GM12878 (cell line): Measurements from ENCODE around the gene ITCH. TPM values are rescaled to one million over a fixed set of nuclear protein-coding genes. Genes with fewer than 3 reads are reported as not detected.

Source experiments
- BRCA1 ChIP-seq: IDR thresholded peaks from 2 replicates; pipeline ENCODE4 v1.6.1; 2011; ENCODE audit warnings: low read depth, low read length, improper control_type of control experiment
- ESRRA ChIP-seq: IDR thresholded peaks from 2 replicates; pipeline ENCODE4 v1.6.1; 2012; ENCODE audit warnings: mild to moderate bottlenecking, low read length, improper control_type of control experiment
- HDAC2 ChIP-seq: fragments of 200-600 bp; sonication (generic); IDR thresholded peaks from 2 replicates; pipeline ENCODE4 v1.6.1; 2017
- KDM1A ChIP-seq: fragments of 200-600 bp; sonication (generic); IDR thresholded peaks from 2 replicates; pipeline ENCODE4 v1.6.1; 2016; ENCODE audit warnings: borderline replicate concordance
- NFYA ChIP-seq: IDR thresholded peaks from 2 replicates; pipeline ENCODE4 v1.6.1; 2011; ENCODE audit warnings: low read depth, mild to moderate bottlenecking, low read length, improper control_type of control experiment, borderline replicate concordance
- NR2C1 ChIP-seq: fragments of 450-650 bp; IDR thresholded peaks from 2 replicates; pipeline ENCODE4 v1.6.1; 2017; ENCODE audit warnings: antibody characterized with exemption, mild to moderate bottlenecking, moderate library complexity
- POLR2AphosphoS2 ChIP-seq: IDR thresholded peaks from 2 replicates; pipeline ENCODE4 v1.6.1; 2011; ENCODE audit warnings: low read depth, mild to moderate bottlenecking, low read length, improper control_type of control experiment, moderate library complexity
- SMAD5 ChIP-seq: IDR thresholded peaks from 2 replicates; pipeline ENCODE4 v1.6.1; 2016; ENCODE audit warnings: antibody characterized with exemption, low read depth
- SREBF1 ChIP-seq: IDR thresholded peaks from 2 replicates; pipeline ENCODE4 v1.6.1; 2012; ENCODE audit warnings: mild to moderate bottlenecking, low read length
- STAT1 ChIP-seq: fragments of 450-650 bp; conservative IDR thresholded peaks from 2 replicates; pipeline ENCODE4 v1.6.1; 2014; ENCODE audit warnings: antibody characterized with exemption, mild to moderate bottlenecking
- ZNF384 ChIP-seq: IDR thresholded peaks from 2 replicates; pipeline ENCODE4 v1.6.1; 2012; ENCODE audit warnings: low read depth, mild to moderate bottlenecking, low read length, improper control_type of control experiment, borderline replicate concordance
- polyA plus RNA-seq, 11 experiments: library from polyadenylated mRNA; depleted of rRNA in 4 of 11; unstranded in 6 of 11; stranded (reverse) in 5 of 11; fragments of >200 nt; fragmentation: Nextera tagmentation in 4 of 11; fragmentation: Illumina TruSeq in 1 of 11; extraction: Ambion mirVana in 4 of 11; extraction: Trizol in 1 of 11; gene quantifications; 1 replicate in 1 of 11; 2 replicates in 10 of 11; pipeline versions ENCODE4 v1.2.1 to v1.2.3, GENCODE V29; 2011 to 2016; ENCODE audit warnings: inconsistent platforms in 2 of 11, missing spikeins in 2 of 11, low read depth in 1 of 11
- total RNA-seq, 4 experiments: library from RNA; depleted of rRNA in 3 of 4; stranded (reverse); fragments of >200 nt in 3 of 4; fragmentation: Illumina TruSeq in 1 of 4; extraction: Trizol in 1 of 4; gene quantifications; 2 replicates each; pipeline versions ENCODE4 v1.2.1 to v1.2.3, GENCODE V29; 2013 to 2021
- TF ChIP-seq, protein P1 (sequence below): IDR thresholded peaks from 2 replicates; pipeline ENCODE4 v1.6.1; 2012; ENCODE audit warnings: improper control_type of control experiment, low read depth, low read length; ENCODE audit not compliant: insufficient replicate concordance
- TF ChIP-seq, protein P2 (sequence below): IDR thresholded peaks from 2 replicates; pipeline ENCODE4 v1.6.1; 2011; ENCODE audit warnings: mild to moderate bottlenecking, low read depth, low read length, moderate library complexity; ENCODE audit not compliant: insufficient replicate concordance
- TF ChIP-seq, protein P3 (sequence below): fragments of 450-650 bp; IDR thresholded peaks from 2 replicates; pipeline ENCODE4 v1.6.1; 2016; ENCODE audit warnings: mild to moderate bottlenecking
- TF ChIP-seq, protein P4 (sequence below): IDR thresholded peaks from 2 replicates; pipeline ENCODE4 v1.6.1; 2011; ENCODE audit warnings: low read depth, mild to moderate bottlenecking, low read length, moderate library complexity, borderline replicate concordance; ENCODE audit errors: extremely low read depth
- TF ChIP-seq, protein P5 (sequence below): IDR thresholded peaks from 2 replicates; pipeline ENCODE4 v1.6.1; 2012; ENCODE audit warnings: low read length, inconsistent platforms
- TF ChIP-seq, protein P6 (sequence below): fragments of 450-650 bp; IDR thresholded peaks from 2 replicates; pipeline ENCODE4 v1.6.1; 2017; ENCODE audit warnings: mild to moderate bottlenecking, moderate library complexity

The ITCH gene
- total and polyA plus RNA-seq, 10 of the 15 experiments (the other 5 are each of a cell fraction or from before 2014, with no cell fraction given), result 7.5 to 46.1 (median 21.5) TPM

DNA sequence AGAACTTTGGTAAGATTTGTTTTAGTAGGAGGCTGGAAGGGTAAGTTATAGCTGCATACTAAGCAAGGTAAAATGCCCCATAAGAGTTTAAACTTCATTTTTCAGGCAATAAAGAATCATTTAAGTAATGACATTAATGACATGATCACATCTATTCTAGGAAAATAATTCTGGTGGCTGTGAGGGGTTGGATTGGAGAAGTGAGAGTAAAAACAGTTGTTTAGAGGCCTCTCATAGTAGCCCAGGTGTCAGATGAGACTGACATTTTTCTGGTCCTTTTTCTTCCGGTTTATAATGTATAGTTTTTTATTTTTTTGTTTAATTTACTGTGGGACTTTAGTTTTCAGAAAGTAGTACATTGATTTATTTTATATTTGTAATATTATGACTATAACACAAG, 40.8 kb downstream of the ITCH start (continued):
- TF ChIP-seq, protein P1, sequence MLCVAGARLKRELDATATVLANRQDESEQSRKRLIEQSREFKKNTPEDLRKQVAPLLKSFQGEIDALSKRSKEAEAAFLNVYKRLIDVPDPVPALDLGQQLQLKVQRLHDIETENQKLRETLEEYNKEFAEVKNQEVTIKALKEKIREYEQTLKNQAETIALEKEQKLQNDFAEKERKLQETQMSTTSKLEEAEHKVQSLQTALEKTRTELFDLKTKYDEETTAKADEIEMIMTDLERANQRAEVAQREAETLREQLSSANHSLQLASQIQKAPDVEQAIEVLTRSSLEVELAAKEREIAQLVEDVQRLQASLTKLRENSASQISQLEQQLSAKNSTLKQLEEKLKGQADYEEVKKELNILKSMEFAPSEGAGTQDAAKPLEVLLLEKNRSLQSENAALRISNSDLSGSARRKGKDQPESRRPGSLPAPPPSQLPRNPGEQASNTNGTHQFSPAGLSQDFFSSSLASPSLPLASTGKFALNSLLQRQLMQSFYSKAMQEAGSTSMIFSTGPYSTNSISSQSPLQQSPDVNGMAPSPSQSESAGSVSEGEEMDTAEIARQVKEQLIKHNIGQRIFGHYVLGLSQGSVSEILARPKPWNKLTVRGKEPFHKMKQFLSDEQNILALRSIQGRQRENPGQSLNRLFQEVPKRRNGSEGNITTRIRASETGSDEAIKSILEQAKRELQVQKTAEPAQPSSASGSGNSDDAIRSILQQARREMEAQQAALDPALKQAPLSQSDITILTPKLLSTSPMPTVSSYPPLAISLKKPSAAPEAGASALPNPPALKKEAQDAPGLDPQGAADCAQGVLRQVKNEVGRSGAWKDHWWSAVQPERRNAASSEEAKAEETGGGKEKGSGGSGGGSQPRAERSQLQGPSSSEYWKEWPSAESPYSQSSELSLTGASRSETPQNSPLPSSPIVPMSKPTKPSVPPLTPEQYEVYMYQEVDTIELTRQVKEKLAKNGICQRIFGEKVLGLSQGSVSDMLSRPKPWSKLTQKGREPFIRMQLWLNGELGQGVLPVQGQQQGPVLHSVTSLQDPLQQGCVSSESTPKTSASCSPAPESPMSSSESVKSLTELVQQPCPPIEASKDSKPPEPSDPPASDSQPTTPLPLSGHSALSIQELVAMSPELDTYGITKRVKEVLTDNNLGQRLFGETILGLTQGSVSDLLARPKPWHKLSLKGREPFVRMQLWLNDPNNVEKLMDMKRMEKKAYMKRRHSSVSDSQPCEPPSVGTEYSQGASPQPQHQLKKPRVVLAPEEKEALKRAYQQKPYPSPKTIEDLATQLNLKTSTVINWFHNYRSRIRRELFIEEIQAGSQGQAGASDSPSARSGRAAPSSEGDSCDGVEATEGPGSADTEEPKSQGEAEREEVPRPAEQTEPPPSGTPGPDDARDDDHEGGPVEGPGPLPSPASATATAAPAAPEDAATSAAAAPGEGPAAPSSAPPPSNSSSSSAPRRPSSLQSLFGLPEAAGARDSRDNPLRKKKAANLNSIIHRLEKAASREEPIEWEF, result no peak
- TF ChIP-seq BRCA1 (no peak), KDM1A (no peak), NFYA (no peak), ZNF384 (0 out of 2 replicates have a peak, but pooled peaks have one; percentile 7), STAT1 (no peak), NR2C1 (peak; percentile 56), ESRRA (no peak), SMAD5 (no peak), HDAC2 (no peak), POLR2AphosphoS2 (no peak), SREBF1 (no peak)
- TF ChIP-seq, protein P2, sequence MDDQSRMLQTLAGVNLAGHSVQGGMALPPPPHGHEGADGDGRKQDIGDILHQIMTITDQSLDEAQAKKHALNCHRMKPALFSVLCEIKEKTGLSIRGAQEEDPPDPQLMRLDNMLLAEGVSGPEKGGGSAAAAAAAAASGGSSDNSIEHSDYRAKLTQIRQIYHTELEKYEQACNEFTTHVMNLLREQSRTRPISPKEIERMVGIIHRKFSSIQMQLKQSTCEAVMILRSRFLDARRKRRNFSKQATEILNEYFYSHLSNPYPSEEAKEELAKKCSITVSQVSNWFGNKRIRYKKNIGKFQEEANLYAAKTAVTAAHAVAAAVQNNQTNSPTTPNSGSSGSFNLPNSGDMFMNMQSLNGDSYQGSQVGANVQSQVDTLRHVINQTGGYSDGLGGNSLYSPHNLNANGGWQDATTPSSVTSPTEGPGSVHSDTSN, result no peak
- TF ChIP-seq, protein P3, sequence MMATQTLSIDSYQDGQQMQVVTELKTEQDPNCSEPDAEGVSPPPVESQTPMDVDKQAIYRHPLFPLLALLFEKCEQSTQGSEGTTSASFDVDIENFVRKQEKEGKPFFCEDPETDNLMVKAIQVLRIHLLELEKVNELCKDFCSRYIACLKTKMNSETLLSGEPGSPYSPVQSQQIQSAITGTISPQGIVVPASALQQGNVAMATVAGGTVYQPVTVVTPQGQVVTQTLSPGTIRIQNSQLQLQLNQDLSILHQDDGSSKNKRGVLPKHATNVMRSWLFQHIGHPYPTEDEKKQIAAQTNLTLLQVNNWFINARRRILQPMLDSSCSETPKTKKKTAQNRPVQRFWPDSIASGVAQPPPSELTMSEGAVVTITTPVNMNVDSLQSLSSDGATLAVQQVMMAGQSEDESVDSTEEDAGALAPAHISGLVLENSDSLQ, result peak; percentile 58; the same call in 1 of the 2 replicates
- TF ChIP-seq, protein P4, sequence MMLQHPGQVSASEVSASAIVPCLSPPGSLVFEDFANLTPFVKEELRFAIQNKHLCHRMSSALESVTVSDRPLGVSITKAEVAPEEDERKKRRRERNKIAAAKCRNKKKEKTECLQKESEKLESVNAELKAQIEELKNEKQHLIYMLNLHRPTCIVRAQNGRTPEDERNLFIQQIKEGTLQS, result no peak
- TF ChIP-seq, protein P5, sequence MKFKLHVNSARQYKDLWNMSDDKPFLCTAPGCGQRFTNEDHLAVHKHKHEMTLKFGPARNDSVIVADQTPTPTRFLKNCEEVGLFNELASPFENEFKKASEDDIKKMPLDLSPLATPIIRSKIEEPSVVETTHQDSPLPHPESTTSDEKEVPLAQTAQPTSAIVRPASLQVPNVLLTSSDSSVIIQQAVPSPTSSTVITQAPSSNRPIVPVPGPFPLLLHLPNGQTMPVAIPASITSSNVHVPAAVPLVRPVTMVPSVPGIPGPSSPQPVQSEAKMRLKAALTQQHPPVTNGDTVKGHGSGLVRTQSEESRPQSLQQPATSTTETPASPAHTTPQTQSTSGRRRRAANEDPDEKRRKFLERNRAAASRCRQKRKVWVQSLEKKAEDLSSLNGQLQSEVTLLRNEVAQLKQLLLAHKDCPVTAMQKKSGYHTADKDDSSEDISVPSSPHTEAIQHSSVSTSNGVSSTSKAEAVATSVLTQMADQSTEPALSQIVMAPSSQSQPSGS, result no peak
- TF ChIP-seq, protein P6, sequence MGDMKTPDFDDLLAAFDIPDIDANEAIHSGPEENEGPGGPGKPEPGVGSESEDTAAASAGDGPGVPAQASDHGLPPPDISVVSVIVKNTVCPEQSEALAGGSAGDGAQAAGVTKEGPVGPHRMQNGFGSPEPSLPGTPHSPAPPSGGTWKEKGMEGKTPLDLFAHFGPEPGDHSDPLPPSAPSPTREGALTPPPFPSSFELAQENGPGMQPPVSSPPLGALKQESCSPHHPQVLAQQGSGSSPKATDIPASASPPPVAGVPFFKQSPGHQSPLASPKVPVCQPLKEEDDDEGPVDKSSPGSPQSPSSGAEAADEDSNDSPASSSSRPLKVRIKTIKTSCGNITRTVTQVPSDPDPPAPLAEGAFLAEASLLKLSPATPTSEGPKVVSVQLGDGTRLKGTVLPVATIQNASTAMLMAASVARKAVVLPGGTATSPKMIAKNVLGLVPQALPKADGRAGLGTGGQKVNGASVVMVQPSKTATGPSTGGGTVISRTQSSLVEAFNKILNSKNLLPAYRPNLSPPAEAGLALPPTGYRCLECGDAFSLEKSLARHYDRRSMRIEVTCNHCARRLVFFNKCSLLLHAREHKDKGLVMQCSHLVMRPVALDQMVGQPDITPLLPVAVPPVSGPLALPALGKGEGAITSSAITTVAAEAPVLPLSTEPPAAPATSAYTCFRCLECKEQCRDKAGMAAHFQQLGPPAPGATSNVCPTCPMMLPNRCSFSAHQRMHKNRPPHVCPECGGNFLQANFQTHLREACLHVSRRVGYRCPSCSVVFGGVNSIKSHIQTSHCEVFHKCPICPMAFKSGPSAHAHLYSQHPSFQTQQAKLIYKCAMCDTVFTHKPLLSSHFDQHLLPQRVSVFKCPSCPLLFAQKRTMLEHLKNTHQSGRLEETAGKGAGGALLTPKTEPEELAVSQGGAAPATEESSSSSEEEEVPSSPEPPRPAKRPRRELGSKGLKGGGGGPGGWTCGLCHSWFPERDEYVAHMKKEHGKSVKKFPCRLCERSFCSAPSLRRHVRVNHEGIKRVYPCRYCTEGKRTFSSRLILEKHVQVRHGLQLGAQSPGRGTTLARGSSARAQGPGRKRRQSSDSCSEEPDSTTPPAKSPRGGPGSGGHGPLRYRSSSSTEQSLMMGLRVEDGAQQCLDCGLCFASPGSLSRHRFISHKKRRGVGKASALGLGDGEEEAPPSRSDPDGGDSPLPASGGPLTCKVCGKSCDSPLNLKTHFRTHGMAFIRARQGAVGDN, result no peak
